OCI-LY7 (cell line): ENCODE results near the gene NGEF.

Experiments used
- CTCF ChIP-seq: fragments of 200-600 bp; sonication (generic); conservative IDR thresholded peaks from 2 replicates; pipeline ENCODE4 v1.5.1; 2014; ENCODE audit warnings: mild to moderate bottlenecking, antibody characterized with exemption, low read length, moderate library complexity, mixed read lengths
- EZH2phosphoT487 ChIP-seq: fragments of 200-600 bp; sonication (generic); IDR thresholded peaks from 2 replicates; pipeline ENCODE4 v1.6.1; 2018; ENCODE audit warnings: low read depth, borderline replicate concordance, mild to moderate bottlenecking, mixed run types, antibody characterized with exemption, low read length, moderate library complexity, mixed read lengths

GRCh38 chr2:233058717-233059546, 45.9 kb upstream of the NGEF start:
- no peak for TF ChIP-seq CTCF
- TF ChIP-seq EZH2phosphoT487, result no peak
